ENCODE data around the gene SLC29A4. TPM values are rescaled to one million over a fixed set of nuclear protein-coding genes. Genes with fewer than 3 reads are reported as not detected.
"Not testable (repeated sequence)": the region's sequence is repeated elsewhere in the genome, so short reads cannot be mapped to it uniquely, and the experiment has no call there.

The SLC29A4 gene
- total RNA-seq, 1 experiment from 2014 or later, result 8.9 TPM

DNA sequence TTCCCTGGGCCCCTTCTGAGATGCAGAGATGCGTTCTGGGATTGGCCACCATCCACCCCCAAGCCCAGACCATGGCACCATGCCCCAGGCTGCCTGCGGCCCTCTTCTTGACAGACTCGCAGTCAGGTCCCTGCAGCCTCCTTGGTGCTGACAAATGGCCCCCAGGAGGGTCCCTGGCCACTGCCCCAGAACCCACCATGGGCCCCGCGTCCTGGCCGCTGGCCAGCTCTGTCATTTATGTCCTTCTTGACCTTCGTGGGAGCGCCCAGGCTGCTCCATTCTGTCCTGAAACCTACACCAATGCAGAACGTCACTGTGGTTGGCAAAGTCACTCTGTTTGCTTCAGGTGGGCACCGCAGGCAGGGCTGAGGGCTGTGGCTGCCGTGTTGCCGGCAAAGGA, 39.5 kb upstream of the SLC29A4 start:
- no peaks in the 10 kb centered on the region for H3K36me3 ChIP-seq (ENCODE audit: low read depth, low read length)
- no peaks in the 10 kb centered on the region for H3K4me1 ChIP-seq (ENCODE audit: insufficient read depth, low read length)
- no peak overlapping the region for H3K9ac ChIP-seq (ENCODE audit: low read length)
- no peak overlapping the region for H3K27ac ChIP-seq (ENCODE audit: low read length)
- no peaks in the 10 kb centered on the region for H3K27me3 ChIP-seq (ENCODE audit: low read length)
- no peak overlapping the region for H2AFZ ChIP-seq (ENCODE audit: low read length)
- no peak overlapping the region for H3K4me2 ChIP-seq (ENCODE audit: low read length)
- no peaks in the 10 kb centered on the region for H4K20me1 ChIP-seq (ENCODE audit: low read length)
- ATAC-seq (no peak), DNase-seq (no peak)
- no peaks in the 10 kb centered on the region for H3F3A ChIP-seq (ENCODE audit: low read length, unreplicated experiment)
- H3K4me3 ChIP-seq (ENCODE audit: low read length), result no peak overlapping the region
- H3K79me2 ChIP-seq (ENCODE audit: low read length), result no peaks in the 10 kb centered on the region
- no peaks in the 10 kb centered on the region for H3K9me3 ChIP-seq (ENCODE audit: low read length)
- no TSS peak for BruUV-seq (replicated peaks)
- intact Hi-C loops (cut with micrococcal nuclease), result no loop called here
- TF ChIP-seq EZH2 (IDR thresholded peaks at IDR 0.05; ENCODE audit: low read length, unreplicated experiment), result no peak
- TF ChIP-seq, protein P1, sequence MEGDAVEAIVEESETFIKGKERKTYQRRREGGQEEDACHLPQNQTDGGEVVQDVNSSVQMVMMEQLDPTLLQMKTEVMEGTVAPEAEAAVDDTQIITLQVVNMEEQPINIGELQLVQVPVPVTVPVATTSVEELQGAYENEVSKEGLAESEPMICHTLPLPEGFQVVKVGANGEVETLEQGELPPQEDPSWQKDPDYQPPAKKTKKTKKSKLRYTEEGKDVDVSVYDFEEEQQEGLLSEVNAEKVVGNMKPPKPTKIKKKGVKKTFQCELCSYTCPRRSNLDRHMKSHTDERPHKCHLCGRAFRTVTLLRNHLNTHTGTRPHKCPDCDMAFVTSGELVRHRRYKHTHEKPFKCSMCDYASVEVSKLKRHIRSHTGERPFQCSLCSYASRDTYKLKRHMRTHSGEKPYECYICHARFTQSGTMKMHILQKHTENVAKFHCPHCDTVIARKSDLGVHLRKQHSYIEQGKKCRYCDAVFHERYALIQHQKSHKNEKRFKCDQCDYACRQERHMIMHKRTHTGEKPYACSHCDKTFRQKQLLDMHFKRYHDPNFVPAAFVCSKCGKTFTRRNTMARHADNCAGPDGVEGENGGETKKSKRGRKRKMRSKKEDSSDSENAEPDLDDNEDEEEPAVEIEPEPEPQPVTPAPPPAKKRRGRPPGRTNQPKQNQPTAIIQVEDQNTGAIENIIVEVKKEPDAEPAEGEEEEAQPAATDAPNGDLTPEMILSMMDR (conservative IDR thresholded peaks at IDR 0.05; ENCODE audit: low read depth, low read length), result no peak
- TF ChIP-seq EZH2phosphoT487 (IDR thresholded peaks at IDR 0.05; ENCODE audit: borderline replicate concordance, low read length), result no peak
- ChIA-PET POLR2A (ENCODE audit: unreplicated experiment) (no interaction called here), CTCF (interaction anchor here (0.6 kb wide), 1 partner anchor 34 kb away, joined by 17 read pairs; no protein-coding TSS in a partner anchor)
- no peaks in the 10 kb centered on the region for H3K9me2 ChIP-seq (replicated peaks; ENCODE audit: low read length)

DNA sequence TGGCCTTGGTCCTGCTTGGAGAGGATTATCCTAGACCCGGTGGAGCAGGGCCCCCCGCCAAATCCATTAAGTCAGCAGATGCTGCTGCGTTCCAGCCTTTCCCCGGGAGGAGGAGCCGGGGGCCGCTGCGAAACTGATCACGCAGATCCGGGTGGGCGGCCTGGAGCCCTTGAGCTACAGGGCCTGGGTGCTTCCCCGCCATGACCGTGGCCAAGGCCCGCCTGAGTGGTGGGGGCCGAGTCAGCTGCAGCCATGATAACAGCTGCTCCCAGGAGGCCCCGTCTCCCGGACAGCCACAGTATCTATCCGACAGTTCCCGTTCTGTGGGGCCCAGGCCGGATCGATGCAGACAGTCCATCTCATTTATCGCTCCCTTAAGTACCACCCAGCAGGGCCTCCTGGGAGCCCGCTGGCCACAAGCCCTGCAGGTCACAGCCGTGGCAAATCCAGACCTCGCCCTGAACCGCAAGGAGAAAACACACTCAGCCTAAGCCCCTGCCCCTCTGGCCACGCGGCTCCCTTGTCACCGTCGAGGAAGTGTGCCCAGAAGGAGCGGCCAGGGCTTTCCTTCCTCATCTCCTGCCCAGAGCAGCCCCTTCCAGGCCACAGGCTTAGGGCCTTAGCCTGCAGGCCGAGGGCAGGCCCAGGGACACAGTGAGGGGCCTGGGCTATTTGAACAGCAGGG, 34.4 kb upstream of the SLC29A4 start:
- CTCF ChIA-PET, result no interaction called here
- H3K9ac ChIP-seq (ENCODE audit: low read length), result no peak overlapping the region
- H3K4me1 ChIP-seq (ENCODE audit: insufficient read depth, low read length), result no peaks in the 10 kb centered on the region
- TF ChIP-seq EZH2 (IDR thresholded peaks at IDR 0.05; ENCODE audit: low read length, unreplicated experiment) (no peak), EZH2phosphoT487 (IDR thresholded peaks at IDR 0.05; ENCODE audit: borderline replicate concordance, low read length) (no peak)
- TF ChIP-seq, protein P1 (conservative IDR thresholded peaks at IDR 0.05; ENCODE audit: low read depth, low read length), result no peak
- H3K36me3 ChIP-seq (ENCODE audit: low read depth, low read length), result no peaks in the 10 kb centered on the region
- no peak overlapping the region for H3K4me3 ChIP-seq (ENCODE audit: low read length)
- H3F3A ChIP-seq (ENCODE audit: low read length, unreplicated experiment), result no peaks in the 10 kb centered on the region
- H3K79me2 ChIP-seq (ENCODE audit: low read length), result no peaks in the 10 kb centered on the region
- no peak overlapping the region for H2AFZ ChIP-seq (ENCODE audit: low read length)
- no peaks in the 10 kb centered on the region for H3K9me2 ChIP-seq (replicated peaks; ENCODE audit: low read length)
- BruUV-seq (replicated peaks), result no TSS peak
- H3K4me2 ChIP-seq (ENCODE audit: low read length), result no peak overlapping the region
- H3K9me3 ChIP-seq (ENCODE audit: low read length), result no peaks in the 10 kb centered on the region
- no peaks in the 10 kb centered on the region for H3K27me3 ChIP-seq (ENCODE audit: low read length)
- H3K27ac ChIP-seq (ENCODE audit: low read length), result no peak overlapping the region
- no peak for ATAC-seq
- no peak for DNase-seq
- POLR2A ChIA-PET (ENCODE audit: unreplicated experiment), result no interaction called here
- no peaks in the 10 kb centered on the region for H4K20me1 ChIP-seq (ENCODE audit: low read length)
- intact Hi-C loops (cut with micrococcal nuclease), result no loop called here

DNA sequence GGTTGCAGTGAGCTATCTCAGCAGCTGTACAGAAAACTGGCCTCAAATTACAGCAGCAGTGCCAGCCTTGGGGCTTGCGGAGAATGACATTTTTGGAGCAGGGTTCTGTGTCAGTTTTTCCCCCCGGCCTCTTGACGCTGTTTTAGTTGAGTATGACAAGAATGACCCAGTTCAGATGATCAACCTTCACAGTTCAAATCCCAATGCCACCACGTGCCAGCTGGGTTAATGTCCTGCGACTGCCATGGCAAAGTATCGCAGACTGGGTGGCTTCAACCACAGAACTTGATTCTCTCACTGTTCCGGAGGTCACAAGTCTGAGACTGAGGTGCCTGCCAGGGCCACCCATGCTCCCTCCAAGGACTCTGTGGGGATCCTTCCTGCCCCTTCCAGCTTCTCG, 32.0 kb upstream of the SLC29A4 start:
- H3K9me3 ChIP-seq (ENCODE audit: low read length); CTCF ChIA-PET; BruUV-seq (replicated peaks); H3K9ac ChIP-seq (ENCODE audit: low read length); H4K20me1 ChIP-seq (ENCODE audit: low read length); H3K9me2 ChIP-seq (replicated peaks; ENCODE audit: low read length); H3K4me2 ChIP-seq (ENCODE audit: low read length); intact Hi-C loops (cut with micrococcal nuclease); H3K4me1 ChIP-seq (ENCODE audit: insufficient read depth, low read length); ATAC-seq; H3K27ac ChIP-seq (ENCODE audit: low read length); H3K36me3 ChIP-seq (ENCODE audit: low read depth, low read length); DNase-seq; POLR2A ChIA-PET (ENCODE audit: unreplicated experiment); H2AFZ ChIP-seq (ENCODE audit: low read length); H3K27me3 ChIP-seq (ENCODE audit: low read length); H3K79me2 ChIP-seq (ENCODE audit: low read length); H3K4me3 ChIP-seq (ENCODE audit: low read length); H3F3A ChIP-seq (ENCODE audit: low read length, unreplicated experiment): not testable (repeated sequence)

DNA sequence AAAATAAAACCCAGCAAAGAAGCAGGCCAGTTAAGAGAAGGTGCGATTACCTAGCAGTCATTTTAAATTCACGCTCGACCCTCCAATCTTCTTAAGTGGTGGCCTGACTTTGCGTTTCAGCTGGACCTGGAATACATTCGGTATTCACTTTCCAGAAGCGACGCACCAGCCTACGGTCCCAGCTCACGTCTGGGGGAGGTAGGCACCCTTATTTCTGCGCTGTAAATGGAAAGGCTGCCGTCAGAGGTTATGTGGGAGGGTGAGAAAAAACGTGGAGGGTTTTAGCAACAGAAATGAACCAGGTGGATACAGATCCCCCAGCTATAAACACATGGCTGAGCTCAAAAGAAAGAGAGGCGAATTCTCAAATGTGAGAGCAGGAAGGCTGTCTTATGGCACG, 29.2 kb upstream of the SLC29A4 start:
- H3K9me2 ChIP-seq (replicated peaks; ENCODE audit: low read length); H3K9ac ChIP-seq (ENCODE audit: low read length); H3K9me3 ChIP-seq (ENCODE audit: low read length); H3K4me3 ChIP-seq (ENCODE audit: low read length); H4K20me1 ChIP-seq (ENCODE audit: low read length); H3K4me2 ChIP-seq (ENCODE audit: low read length); H3F3A ChIP-seq (ENCODE audit: low read length, unreplicated experiment); H3K27ac ChIP-seq (ENCODE audit: low read length); ATAC-seq; intact Hi-C loops (cut with micrococcal nuclease); CTCF ChIA-PET; H3K79me2 ChIP-seq (ENCODE audit: low read length); H3K36me3 ChIP-seq (ENCODE audit: low read depth, low read length); H3K27me3 ChIP-seq (ENCODE audit: low read length); DNase-seq; POLR2A ChIA-PET (ENCODE audit: unreplicated experiment); H2AFZ ChIP-seq (ENCODE audit: low read length); BruUV-seq (replicated peaks); H3K4me1 ChIP-seq (ENCODE audit: insufficient read depth, low read length): not testable (repeated sequence)

DNA sequence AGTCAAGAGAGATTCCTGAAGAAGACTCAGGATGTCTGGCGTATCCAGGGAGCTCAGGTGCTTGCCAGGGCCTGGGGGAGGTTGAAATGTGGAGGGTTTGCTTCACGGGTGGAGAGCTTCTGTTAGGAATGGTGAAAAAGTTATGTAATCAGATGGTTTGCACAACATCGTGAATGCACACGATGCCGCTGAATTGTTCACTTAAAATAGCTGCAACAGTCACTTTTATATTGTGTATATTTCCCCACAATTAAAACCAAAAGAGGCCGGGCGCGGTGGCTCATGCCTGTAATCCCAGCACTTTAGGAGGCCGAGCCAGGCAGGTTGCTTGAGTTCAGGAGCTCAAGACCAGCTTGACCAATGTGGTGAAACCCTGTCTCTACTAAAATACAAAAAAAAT, 28.4 kb upstream of the SLC29A4 start:
- H3K4me3 ChIP-seq (ENCODE audit: low read length); BruUV-seq (replicated peaks); H3K9me3 ChIP-seq (ENCODE audit: low read length); H3K4me2 ChIP-seq (ENCODE audit: low read length); H3K36me3 ChIP-seq (ENCODE audit: low read depth, low read length); H3K27ac ChIP-seq (ENCODE audit: low read length); intact Hi-C loops (cut with micrococcal nuclease); H2AFZ ChIP-seq (ENCODE audit: low read length); H3K9ac ChIP-seq (ENCODE audit: low read length); DNase-seq; H3F3A ChIP-seq (ENCODE audit: low read length, unreplicated experiment); H4K20me1 ChIP-seq (ENCODE audit: low read length); H3K9me2 ChIP-seq (replicated peaks; ENCODE audit: low read length); POLR2A ChIA-PET (ENCODE audit: unreplicated experiment); CTCF ChIA-PET; H3K27me3 ChIP-seq (ENCODE audit: low read length); H3K4me1 ChIP-seq (ENCODE audit: insufficient read depth, low read length); H3K79me2 ChIP-seq (ENCODE audit: low read length): not testable (repeated sequence)
- peak; percentile 48 for ATAC-seq

All from PC-3 (cell line).